Osteocyte (in vitro differentiated cells): ENCODE data around the gene PROC. TPM values are rescaled to one million over a fixed set of nuclear protein-coding genes. Genes with fewer than 3 reads are reported as not detected.

ENCODE experiments used
- DNase-seq: peaks from one replicate; pipeline ENCODE4 v3.0.0; 2021; ENCODE audit warnings: mixed read lengths; ENCODE audit not compliant: unreplicated experiment; ENCODE audit errors: extremely low spot score
- H3K27ac Mint-ChIP-seq: one replicate; pipeline ENCODE4 v1.8.0; 2021; ENCODE audit warnings: mild to moderate bottlenecking, mixed read lengths; ENCODE audit not compliant: unreplicated experiment
- H3K27me3 Mint-ChIP-seq: one replicate; pipeline ENCODE4 v1.8.0; 2021; ENCODE audit warnings: mixed read lengths; ENCODE audit not compliant: unreplicated experiment
- H3K36me3 Mint-ChIP-seq: one replicate; pipeline ENCODE4 v1.8.0; 2021; ENCODE audit warnings: mixed read lengths; ENCODE audit not compliant: unreplicated experiment
- H3K4me1 Mint-ChIP-seq: one replicate; pipeline ENCODE4 v1.8.0; 2021; ENCODE audit warnings: mixed read lengths; ENCODE audit not compliant: unreplicated experiment
- H3K4me3 Mint-ChIP-seq: one replicate; pipeline ENCODE4 v1.8.0; 2021; ENCODE audit warnings: mild to moderate bottlenecking, moderate library complexity, mixed read lengths; ENCODE audit not compliant: unreplicated experiment
- H3K9me3 Mint-ChIP-seq: one replicate; pipeline ENCODE4 v1.8.0; 2021; ENCODE audit warnings: mixed read lengths; ENCODE audit not compliant: unreplicated experiment
- total RNA-seq: library from RNA; stranded (reverse); gene quantifications from 2 replicates; pipeline ENCODE4 v1.2.1, GENCODE V29; 2021
- TF ChIP-seq, protein P1 (sequence below): fragments of 200-600 bp; sonication (generic); IDR thresholded peaks from 2 replicates; pipeline ENCODE4 v1.5.0; 2021; ENCODE audit warnings: antibody characterized with exemption, mild to moderate bottlenecking, moderate library complexity

Gene PROC
- total RNA-seq, 1 donor from 2014 or later = 1.6 TPM

DNA sequence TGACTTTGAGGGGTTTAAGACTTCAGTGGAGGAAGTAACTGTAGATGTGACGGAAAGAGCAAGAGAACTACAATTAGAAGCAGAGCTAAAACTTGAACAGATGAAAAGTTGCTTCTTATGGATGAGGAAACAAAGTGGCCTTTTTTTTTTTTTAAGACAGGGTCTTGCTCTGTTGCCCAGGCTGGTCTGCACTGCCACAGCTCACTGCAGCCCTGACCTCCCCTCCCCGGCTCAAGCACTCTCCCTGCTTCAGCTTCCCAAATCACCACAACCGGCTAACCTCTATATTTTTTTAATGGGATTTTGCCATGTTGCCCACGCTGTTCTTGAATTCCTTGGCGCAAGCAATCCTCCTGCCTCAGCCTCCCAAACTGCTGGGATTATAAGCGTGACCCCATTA lies 33.7 kb upstream of the PROC start:
- DNase-seq = no peak
- no peaks in the 10 kb centered on the region for H3K27me3 Mint-ChIP-seq
- peaks cover 50% of the 10 kb centered on the region for H3K4me1 Mint-ChIP-seq
- H3K27ac Mint-ChIP-seq = peak overlapping the region; percentile 52
- H3K36me3 Mint-ChIP-seq = peaks cover 2% of the 10 kb centered on the region
- H3K9me3 Mint-ChIP-seq = no peaks in the 10 kb centered on the region
- TF ChIP-seq, protein P1, sequence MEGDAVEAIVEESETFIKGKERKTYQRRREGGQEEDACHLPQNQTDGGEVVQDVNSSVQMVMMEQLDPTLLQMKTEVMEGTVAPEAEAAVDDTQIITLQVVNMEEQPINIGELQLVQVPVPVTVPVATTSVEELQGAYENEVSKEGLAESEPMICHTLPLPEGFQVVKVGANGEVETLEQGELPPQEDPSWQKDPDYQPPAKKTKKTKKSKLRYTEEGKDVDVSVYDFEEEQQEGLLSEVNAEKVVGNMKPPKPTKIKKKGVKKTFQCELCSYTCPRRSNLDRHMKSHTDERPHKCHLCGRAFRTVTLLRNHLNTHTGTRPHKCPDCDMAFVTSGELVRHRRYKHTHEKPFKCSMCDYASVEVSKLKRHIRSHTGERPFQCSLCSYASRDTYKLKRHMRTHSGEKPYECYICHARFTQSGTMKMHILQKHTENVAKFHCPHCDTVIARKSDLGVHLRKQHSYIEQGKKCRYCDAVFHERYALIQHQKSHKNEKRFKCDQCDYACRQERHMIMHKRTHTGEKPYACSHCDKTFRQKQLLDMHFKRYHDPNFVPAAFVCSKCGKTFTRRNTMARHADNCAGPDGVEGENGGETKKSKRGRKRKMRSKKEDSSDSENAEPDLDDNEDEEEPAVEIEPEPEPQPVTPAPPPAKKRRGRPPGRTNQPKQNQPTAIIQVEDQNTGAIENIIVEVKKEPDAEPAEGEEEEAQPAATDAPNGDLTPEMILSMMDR = no peak
- no peak overlapping the region for H3K4me3 Mint-ChIP-seq

DNA sequence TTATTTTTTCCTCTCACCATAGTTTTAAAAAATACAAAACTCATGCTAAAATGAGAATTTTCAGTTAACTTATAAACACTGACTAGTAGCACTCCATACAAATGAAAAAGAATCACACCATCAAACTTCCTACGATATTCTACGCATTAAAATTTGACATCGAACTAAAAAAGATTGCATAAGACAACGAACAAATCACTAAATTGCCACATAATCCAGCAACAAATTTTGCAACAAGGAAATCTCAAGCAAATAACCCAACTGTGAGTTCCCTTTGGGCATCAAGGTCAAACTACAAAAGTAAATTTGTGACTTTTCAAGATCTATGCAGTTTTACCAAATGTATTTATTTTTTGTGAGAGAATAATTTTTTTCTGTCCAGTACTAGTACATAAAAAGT lies 32.0 kb upstream of the PROC start:
- DNase-seq = no peak
- Mint-ChIP-seq H3K27me3 (no peaks in the 10 kb centered on the region), H3K36me3 (peaks cover 2% of the 10 kb centered on the region), H3K9me3 (no peaks in the 10 kb centered on the region), H3K4me3 (peak overlapping the region; percentile 86), H3K27ac (peak overlapping the region; percentile 79), H3K4me1 (peaks cover 50% of the 10 kb centered on the region)
- TF ChIP-seq, protein P1 = no peak

DNA sequence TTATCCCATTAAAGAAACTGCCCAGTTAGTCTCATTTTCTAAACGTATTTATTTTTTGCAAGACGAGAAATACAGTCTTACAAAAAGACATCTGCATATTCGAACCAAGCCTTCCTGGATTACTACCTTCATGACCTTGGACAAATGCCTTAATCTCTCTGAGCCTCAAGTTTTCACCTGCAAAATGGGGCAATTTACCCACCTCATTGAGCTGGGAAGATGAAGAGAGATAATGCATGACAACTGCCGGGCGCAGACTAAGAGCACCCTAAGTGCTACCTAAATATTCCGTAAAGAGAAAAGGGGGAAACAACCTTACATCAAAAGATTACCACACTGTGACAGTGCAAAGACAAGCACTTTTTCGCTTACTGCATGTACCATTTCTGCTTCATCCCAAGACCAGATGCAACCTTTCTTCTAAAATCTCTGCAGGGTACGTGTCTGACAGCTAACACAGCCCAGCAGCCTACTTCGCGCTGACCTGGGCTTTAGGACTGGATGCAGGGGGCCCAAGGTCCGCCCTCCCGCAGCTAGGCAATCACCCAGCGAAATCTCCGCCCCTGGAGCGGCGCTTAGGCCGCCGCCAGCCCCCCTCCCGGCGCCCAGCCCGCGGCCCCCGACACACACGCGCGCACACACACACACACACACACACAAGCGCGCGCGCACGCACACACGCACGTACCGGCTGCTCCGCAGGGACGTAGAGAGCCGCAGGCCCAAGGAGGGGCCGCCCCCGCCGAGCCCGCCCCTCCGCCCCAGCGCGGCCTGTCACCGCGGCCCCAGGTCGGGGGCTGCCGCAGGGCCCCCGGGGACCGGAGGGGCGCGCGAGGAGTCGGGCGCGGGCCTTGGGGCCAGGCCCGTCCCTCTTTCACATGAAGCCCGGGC lies 31.2 kb upstream of the PROC start:
- DNase-seq = peak; percentile 91
- H3K9me3 Mint-ChIP-seq = no peaks in the 10 kb centered on the region
- H3K36me3 Mint-ChIP-seq = peaks cover 2% of the 10 kb centered on the region
- H3K4me3 Mint-ChIP-seq = peak overlapping the region; percentile 86
- peak overlapping the region; percentile 79 for H3K27ac Mint-ChIP-seq
- H3K4me1 Mint-ChIP-seq = peaks cover 44% of the 10 kb centered on the region
- H3K27me3 Mint-ChIP-seq = no peaks in the 10 kb centered on the region
- TF ChIP-seq, protein P1 = no peak

DNA sequence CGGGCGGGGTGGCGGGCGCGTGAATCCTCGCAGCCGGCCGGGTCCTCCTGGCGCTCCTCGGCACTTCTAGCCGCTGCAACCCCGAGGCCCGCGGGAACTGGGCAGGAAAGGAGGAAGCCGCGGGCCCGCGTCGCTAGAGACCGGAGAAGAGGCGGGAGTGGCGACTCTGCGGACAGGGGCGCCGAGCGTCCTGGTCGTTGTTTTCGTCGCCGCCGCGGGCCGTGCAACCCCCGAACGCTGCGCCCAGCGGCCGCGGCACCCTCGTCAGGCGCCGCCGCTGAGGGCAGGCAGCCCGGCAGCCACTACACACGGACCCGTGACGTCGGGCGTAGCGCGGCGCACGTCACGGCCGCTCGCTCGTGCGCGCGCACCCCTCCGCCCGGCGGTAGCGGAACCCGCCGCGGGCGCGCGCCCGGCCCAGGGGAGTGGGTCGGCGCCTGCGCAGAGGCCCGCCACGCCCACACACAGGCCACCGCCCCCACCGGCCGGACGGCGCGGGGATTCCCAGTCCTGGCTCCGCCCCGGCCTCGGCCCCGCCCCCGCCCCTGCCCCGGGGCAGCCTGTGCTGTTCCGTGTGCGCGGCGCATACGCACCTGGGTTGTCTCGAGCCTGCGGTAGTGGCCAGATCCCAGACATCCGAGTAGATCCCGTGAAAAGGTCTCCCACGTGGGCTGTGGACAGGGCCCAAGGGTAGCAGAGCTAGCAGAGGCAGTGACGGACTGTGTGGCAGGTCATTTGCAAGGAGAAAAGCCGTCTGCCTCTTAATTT lies 30.4 kb upstream of the PROC start, which contains the start of gene MAP3K2:
Gene MAP3K2 (minus strand): TSS at position 321 of the 768 bp plus-strand sequence. CDS start 44,846 bp downstream, outside the sequence.
- Mint-ChIP-seq H3K4me1 (peaks cover 47% of the 10 kb centered on the region), H3K4me3 (peak within 1 kb of the TSS; percentile 86), H3K27me3 (no peaks in the 10 kb centered on the region), H3K27ac (peak within 1 kb of the TSS; percentile 96), H3K36me3 (peaks cover 2% of the 10 kb centered on the region), H3K9me3 (no peaks in the 10 kb centered on the region)
- peak; percentile 98 for DNase-seq
- TF ChIP-seq, protein P1 = no peak
